ENCODE measurements around the gene MKKS.

- no peak for TF ChIP-seq BMI1 (IDR thresholded peaks at IDR 0.05; ENCODE audit: borderline replicate concordance)
- no peak for TF ChIP-seq CEBPB (IDR thresholded peaks at IDR 0.05; ENCODE audit: borderline replicate concordance in 1 of 2, low read depth in 2 of 2, low read length in 2 of 2)
- TF ChIP-seq RAD21 (IDR thresholded peaks at IDR 0.05; ENCODE audit: insufficient read depth, low read depth, low read length) = no peak
- no peak for TF ChIP-seq CTCF (IDR thresholded peaks at IDR 0.05 in 2 of 3, conservative IDR thresholded peaks at IDR 0.05 in 1 of 3; ENCODE audit: control insufficient read depth in 2 of 3, extremely low read depth in 1 of 3, insufficient read depth in 1 of 3, low read depth in 3 of 3, low read length in 3 of 3)
- no peak for TF ChIP-seq HDAC2 (IDR thresholded peaks at IDR 0.05)
- TF ChIP-seq EZH2 (IDR thresholded peaks at IDR 0.05; ENCODE audit: borderline replicate concordance, control insufficient read depth, low read depth, low read length) = no peak
- TF ChIP-seq NR2C2 (IDR thresholded peaks at IDR 0.05; ENCODE audit: borderline replicate concordance, control insufficient read depth, insufficient read length, low read depth) = no peak
- no peak for TF ChIP-seq PBX3 (IDR thresholded peaks at IDR 0.05; ENCODE audit: insufficient replicate concordance, low read depth, low read length)
- no peak for TF ChIP-seq POLR2A (IDR thresholded peaks at IDR 0.05; ENCODE audit: low read depth, low read length)
- TF ChIP-seq KDM1A (IDR thresholded peaks at IDR 0.05; ENCODE audit: borderline replicate concordance) = no peak
- no peak for TF ChIP-seq ATF7 (IDR thresholded peaks at IDR 0.05; ENCODE audit: low read depth)
- no peak for TF ChIP-seq RFX5 (IDR thresholded peaks at IDR 0.05; ENCODE audit: low read depth, low read length)
- no peak for TF ChIP-seq KAT2A (conservative IDR thresholded peaks at IDR 0.05; ENCODE audit: control insufficient read depth, low read depth, low read length)
These were observed 31.1 kb upstream of the MKKS start for GRCh38 chr20:10465135-10465534.

Measured in GM12878 (cell line).